A172 (cell line): ENCODE measurements around the gene OR52H1. TPM values are rescaled to one million over a fixed set of nuclear protein-coding genes. Genes with fewer than 3 reads are reported as not detected.

ENCODE experiments used
- DNase-seq: peaks from one replicate; pipeline ENCODE4 v3.0.0-alpha.2; 2015; ENCODE audit warnings: low spot score
- total RNA-seq: library from RNA; depleted of rRNA; stranded (reverse); fragments of >200 nt; shearing (Covaris generic); gene quantifications from 2 replicates; pipeline ENCODE4 v1.2.3, GENCODE V29; 2014; rRNA removed

Gene OR52H1
- total RNA-seq, 1 experiment from 2014 or later, result not detected

DNA sequence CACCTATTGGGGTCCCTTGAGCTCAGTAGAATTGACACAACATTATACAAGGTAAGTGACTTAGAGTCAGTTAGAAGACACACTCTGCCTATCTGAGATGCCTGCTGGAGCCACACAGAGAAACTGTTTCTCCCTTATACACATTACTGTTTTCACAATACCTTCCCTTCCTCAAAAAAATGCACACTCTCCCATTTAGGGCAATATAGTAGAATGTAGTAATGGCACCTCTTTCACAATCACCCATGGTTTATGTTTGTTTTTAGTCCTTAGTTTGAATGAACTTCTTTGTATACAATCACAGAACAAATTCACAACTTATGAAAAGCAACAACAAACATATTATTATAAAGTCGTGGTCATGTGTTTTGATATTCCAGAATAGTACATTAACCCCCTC, 14.3 kb downstream of the OR52H1 start:
- DNase-seq, result no peak

DNA sequence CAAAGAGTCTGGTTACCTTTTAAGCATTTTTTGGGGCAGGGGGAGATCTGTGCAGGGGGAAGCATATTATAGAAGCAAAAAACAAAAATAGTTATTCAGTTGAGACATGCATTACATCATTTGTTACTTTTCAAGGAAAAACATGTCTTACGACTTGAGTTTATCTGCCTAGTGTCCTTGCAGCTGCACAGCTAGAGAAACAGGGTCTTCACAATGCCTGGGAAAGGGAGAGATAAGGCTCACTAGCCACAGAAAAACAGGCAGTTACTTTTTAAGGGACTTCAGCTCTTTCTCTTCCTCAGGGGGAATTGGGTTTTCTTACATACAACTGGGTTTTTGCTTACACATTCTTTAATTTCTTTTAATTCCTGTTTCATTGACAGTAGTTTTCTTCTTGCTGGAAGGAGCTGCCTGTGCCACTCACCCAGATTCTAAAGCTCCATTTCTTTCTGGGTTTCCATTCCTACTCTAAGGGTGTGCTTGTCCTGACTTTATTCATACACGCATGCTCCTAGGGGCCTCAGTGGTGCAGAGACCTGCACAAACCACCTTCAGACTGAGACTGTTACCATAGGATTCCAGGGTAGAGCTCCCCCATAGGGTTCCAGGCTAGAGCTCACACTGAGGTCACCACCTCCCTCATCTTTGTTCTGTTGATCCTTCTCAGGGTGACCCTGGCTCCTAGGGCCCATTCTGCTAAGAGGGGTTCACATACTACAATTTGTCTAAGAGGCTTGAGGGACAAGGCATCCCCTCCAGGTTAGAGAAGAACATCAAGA, 17.1 kb downstream of the OR52H1 start:
- no peak for DNase-seq

DNA sequence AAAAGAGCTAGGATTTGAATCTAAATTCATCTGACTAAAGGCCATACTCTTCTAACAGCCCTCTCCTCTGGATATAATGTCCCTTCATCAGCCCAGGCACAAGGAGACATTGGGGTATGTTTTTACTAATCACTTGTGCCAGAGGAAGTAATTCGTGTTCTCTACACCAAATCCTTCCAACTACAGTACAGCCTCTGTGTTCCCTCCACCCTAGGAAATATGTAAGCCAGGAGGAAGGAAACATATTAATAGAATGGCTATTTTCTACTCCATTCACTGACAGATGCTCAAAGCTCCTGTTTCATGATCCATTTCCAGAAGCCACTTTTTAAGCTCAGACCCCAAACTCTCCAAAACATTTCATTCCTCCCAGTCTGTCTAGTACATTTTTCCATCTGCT, 19.8 kb downstream of the OR52H1 start:
- no peak for DNase-seq

DNA sequence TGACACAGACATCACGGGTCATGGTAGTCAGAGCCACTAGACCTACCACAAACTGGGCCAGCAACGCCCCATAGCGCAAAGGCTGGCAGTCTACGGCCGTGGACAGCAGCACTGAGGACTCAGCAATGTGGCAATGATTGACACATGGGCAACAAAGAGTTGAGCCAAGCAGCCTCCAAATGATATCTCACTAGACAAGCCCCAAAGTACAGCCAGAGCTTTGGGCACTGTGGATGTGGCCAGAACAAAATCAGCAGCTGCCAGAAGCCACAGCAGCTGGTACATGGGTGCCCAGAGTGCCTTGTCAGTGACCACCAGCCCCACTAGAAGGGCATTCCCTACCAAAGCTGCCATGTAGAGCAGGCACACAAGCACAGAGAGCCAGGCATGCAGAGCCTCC, 20.6 kb downstream of the OR52H1 start:
- DNase-seq, result no peak

DNA sequence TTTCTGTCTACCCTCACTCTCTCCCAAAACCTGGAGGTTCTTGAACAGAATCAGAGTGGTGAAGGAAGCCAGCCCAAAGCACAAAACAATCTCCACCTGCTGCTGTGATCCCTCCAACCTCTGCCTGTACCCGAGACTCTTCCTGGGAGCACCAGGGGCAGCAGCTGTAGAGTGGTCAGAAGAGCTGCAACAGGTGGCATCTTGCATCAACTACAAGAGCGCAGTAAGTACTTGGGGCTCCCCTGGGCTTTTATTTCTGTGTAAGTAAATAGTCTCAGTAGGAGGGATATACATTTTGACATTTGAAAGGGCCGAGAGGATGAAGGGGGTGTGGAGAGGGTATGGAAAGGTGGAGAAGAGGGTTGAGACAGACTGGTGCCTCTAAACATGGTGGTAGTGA, 23.6 kb downstream of the OR52H1 start:
- DNase-seq, result no peak

DNA sequence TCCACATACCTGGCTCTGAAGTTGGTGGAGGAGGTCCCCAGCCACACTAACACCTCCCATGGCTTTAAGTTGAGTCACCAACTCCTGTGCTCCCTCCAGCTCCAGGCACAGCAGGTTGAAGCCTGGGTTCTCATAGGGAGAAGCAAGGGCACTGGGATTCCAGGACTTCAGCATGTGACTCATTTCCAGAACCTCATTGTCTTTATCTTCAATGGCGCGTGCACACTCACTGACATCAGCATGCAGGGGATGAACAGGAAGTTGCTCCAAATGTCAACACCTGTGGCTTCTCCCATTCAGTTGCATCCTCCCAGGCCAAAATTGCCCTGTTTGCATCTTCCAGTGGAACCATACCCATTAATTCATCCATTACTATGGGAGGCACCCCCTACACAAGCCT, 26.0 kb downstream of the OR52H1 start:
- DNase-seq, result peak; percentile 34

DNA sequence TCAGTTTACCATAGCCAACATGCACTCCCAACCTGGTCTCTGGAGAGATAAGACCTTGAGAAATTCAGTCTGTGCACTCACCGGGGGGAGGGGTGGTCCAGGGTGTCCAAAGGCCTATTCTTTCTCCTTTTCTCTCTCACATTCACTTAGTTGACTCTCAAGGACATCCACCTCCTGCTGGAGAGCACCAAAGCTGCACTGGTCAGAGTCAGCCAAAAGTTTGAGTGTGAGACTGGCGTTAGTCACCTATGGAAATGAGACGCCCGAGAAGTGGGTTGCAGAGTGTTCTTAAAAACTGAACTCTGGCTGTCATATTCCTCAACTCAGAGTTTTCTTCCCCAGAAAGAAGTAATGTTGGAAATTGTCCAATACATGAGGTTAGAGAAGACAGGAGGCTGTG, 26.8 kb downstream of the OR52H1 start:
- no peak for DNase-seq

DNA sequence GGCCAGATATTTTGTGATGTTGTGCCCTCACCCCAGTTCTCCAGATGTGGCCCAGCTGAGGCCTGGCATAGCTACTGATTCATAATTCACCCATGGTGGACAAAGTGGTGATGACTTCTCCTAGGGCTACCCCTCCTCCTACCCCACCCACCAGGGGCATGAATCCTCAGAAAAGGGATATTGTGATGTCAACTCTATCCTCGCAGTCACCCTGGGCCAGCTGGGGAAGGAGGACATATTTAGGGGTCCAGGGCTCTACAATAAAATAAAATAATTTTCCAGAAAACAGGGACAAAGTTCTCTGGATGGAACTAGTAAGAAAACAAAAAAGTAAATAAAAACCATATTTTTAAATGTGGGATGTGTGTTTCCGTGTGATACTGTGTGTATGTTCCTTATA, 31.7 kb downstream of the OR52H1 start, which contains the start of gene UBQLNL:
Gene UBQLNL, minus strand, starts transcription at position 101 of the 400 bp plus-strand sequence. CDS start 258 bp downstream, outside the sequence.
- no peak for DNase-seq

DNA sequence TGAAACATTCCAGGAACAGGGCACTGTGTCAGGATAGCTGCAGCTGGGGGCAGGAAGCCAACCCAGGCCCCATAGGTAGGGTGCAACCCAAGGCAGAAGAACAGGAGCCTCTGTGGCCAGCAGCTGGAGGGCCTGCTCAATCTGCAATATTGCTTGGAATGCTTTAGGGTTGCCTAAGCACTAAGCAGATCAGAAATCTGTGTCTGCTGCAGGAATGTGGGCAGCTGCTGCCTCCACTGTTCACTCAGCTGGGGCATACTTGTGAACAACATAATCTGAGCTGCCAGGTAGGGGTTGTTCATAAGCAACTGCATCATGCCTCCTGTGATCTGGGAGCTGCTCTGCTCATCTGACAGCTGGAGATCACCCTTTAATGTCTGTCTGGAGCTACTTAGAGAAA, 33.5 kb downstream of the OR52H1 start:
- no peak for DNase-seq

DNA sequence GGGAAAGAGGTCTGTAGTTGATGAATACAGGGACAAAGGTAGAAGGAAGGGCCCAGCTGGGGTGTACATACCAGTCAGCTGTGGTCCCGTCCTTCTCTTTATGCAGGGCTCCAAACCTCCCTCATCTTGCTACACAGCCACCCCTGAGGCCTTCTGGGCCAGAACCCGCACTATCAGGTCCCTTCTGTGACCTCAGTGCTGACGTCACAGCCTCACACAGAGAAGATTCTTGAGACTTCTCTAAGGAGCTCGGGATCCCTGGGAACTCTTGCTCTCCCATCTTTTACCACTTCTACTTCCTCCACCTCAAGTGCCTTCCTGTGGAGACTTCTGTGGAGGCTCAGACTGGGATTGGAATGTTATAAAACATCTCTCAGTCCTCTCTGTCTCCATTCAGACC, 38.5 kb downstream of the OR52H1 start, which contains the start of gene UBQLN3:
Gene UBQLN3, minus strand, starts transcription at position 155 of the 400 bp plus-strand sequence. CDS start 399 bp downstream, outside the sequence.
- DNase-seq, result no peak

DNA sequence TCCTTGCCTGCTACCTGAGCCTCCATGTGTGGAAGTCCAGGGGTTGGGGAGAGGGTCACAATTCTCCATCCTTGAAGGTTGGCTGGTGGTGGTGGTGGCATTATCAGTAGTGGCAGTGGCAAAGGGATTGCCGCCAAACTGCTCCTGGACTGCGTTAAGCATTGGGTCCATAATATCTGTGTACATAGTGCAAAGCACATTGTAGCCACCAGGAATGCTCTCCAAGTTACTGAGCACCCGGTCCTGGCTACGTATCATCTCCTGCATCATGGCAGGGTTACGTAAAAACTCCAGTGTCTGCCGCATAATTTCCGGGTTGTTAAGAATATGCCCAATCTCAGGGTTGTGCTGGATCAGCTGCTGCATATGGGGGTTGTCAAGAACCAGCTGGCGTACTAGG, 39.7 kb downstream of the OR52H1 start:
- DNase-seq, result no peak

DNA sequence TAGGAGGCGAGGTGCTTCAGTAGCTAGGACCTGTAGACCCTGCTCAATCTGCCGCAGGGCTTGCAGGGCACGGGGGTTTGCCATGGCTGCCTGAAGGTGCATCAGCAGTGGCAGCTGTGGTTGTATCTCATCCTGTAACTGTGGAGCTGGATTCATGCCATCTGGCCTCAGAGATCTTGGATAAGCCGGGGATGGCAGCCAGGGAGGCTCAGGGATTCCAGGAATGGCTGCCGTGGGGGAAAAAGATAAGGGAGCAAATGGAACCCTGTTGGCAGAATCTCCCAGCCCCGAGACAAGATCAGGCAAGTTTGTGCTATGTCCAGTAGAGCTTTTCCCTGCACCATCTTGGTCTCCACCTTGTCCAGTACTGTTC, 40.4 kb downstream of the OR52H1 start:
- DNase-seq, result no peak

DNA sequence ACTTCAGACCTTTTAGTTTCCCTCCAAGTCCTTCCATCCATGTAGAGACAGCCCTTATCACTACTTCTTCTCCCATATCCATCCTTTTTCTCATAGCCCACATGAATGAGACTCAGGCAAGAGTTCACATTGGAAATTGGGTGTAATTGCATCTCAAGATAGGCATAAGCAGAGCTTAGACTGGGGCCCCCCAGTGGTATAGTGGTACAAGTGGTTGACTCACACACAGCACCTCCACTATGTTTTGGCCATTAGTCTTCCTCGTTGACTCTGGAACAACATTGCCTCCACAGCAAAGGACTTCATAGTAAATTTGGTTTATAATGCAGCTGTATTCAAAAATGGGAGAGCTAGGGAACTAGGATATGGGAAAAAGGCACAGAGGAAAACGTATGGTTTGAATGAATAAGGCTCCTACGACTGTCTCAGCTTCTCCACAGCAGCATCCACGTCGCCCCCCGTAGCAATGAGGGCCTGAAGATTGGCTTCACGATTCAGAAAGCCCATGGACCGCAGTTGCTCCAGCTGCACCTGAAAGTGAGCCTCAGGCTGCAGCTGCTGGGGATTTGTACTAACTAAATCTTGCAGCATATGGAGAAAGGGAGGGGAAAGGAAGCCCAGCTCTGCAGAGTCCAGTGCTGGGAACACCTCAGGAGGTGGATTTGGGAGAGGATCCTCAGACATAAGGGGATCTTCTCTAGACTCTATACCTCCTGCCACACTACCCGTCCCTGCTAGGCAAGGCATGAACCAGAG, 41.0 kb downstream of the OR52H1 start:
- DNase-seq, result no peak

DNA sequence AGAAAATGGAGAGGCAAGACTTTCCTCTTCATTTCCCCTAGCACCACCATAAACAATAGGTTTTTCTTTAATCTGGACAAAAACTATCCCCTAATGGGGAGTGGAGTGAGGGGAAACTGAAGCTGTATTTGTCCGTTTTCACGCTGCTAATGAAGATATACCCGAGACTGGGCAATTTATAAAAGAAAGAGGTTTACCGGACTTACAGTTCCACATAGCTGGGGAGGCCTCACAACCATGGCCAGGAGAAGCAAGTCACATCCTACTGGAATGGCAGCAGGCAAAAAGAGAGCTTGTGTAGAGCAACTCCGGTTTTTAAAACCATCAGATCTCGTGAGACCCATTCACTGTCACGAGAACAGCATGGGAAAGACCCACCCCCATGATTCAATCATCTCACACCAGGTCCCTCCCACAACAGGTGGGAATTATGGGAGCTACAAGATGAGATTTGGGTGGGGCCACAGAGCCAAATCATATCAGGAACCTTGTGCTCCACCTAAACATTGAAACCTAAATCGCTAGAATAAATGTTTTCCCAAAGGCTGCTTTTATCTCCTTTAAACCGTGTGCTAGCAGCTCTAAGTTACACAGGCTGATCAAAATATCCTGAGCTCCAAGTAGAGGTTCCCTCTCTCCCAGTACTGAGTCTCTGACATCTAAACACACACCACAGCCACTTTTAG, 42.8 kb downstream of the OR52H1 start:
- peak; percentile 71 for DNase-seq

DNA sequence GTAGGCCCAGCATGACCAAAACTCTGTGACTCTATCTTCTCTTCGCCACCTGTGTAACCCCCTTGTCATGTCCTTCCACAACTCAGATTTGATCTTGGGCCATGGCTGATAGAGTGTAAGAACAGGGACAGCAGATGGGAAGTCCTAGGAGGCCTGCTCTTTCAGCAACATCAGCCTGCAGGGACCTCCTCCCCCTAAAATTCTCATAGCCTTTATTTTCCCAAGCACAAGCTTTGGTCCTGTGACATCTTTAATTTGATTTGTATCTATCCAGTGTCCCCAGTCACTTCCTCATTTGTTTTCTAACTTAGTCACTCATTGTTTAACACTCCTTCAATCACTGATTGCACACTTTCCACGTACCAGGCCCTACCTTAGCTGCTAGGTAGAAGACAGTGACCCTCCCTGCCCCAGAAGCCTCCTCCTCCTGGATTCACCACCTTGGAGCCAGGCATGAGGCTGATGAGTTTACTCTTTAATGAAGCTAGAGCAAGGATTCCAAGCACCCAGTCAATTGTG, 43.9 kb downstream of the OR52H1 start:
- DNase-seq, result no peak

DNA sequence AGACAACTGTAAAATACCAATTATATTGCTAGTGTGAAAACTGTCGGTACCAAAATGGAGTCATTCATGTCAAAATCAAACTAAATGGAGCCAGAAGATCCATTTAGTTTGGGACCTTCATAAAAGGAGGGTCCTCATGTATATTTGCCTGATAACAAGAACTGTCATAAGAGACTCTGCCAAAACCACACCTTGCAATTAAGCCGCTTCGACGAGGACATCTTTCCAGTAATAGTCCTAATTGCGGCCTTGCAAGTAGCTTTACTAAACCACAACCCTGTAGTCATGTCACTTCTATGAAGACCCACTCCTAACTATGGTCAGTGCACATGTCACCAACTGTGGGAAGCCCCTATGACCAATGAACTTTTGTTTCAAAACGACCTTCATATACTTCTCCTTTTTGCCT, 47.9 kb downstream of the OR52H1 start:
- DNase-seq, result no peak

DNA sequence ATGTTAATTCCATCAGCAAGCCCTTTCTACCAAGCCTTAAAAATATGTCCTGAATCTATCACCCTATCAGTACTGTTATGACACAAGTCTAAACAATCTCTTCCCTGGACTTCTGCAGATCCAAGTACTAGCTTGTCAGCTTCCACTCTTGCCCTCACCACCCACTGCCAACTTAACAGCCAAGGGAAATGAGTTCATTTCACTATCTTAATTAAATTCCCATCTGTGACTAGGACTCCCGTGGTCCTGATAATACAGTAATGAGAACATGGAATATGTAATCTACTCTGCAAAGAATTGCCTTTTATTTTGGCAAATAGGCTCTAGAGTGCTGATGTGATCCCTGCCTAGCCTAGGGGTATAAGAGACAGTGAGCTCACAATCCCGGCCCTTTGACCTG, 48.7 kb downstream of the OR52H1 start:
- DNase-seq, result no peak

Other genes with a start within 250 kb of the OR52H1 start
- 11.3 and 12.8 TPM in 2 replicates for gene OR51B4, start 246.6 kb downstream of the OR52H1 start, total RNA-seq
- 0.29 and 1.5 TPM in 2 replicates for gene OR51B2, start 224.2 kb downstream of the OR52H1 start, total RNA-seq
- 17.4 and 17.7 TPM in 2 replicates for gene OR51B5, start 205.0 kb downstream of the OR52H1 start, total RNA-seq
- gene OR51B6, start 197.0 kb downstream of the OR52H1 start, total RNA-seq, result not detected in 2 replicates
- not detected in 2 replicates for gene OR51M1, start 164.7 kb downstream of the OR52H1 start, total RNA-seq
- gene OR51Q1, start 126.4 kb downstream of the OR52H1 start, total RNA-seq, result not detected in 2 replicates
- 0.55 TPM in 1 of 2 replicates, not detected in the other for gene OR51I1, start 107.0 kb downstream of the OR52H1 start, total RNA-seq
- gene OR51I2, start 99.2 kb downstream of the OR52H1 start, total RNA-seq, result not detected in 2 replicates
- not detected in 2 replicates for gene OR52D1, start 59.9 kb downstream of the OR52H1 start, total RNA-seq
- not detected in 2 replicates for gene UBQLN3, start 38.6 kb downstream of the OR52H1 start, total RNA-seq
- not detected in 2 replicates for gene UBQLNL, start 31.8 kb downstream of the OR52H1 start, total RNA-seq
- not detected in 2 replicates for gene OR52B6, start 32.3 kb upstream of the OR52H1 start, total RNA-seq
- gene TRIM6, start 48.1 kb upstream of the OR52H1 start, total RNA-seq, result 5.0 and 6.7 TPM in 2 replicates
- gene TRIM34, start 76.5 kb upstream of the OR52H1 start, total RNA-seq, result 13.8 and 18.4 TPM in 2 replicates
- gene TRIM5, start 136.5 kb upstream of the OR52H1 start, total RNA-seq, result 32.9 and 47.7 TPM in 2 replicates
- 34.9 and 43.0 TPM in 2 replicates for gene TRIM22, start 141.2 kb upstream of the OR52H1 start, total RNA-seq
- not detected in 2 replicates for gene OR56B1, start 187.9 kb upstream of the OR52H1 start, total RNA-seq
- gene OR52N4, start 205.7 kb upstream of the OR52H1 start, total RNA-seq, result not detected in 2 replicates
- gene OR52N5, start 234.8 kb upstream of the OR52H1 start, total RNA-seq, result not detected in 2 replicates
- not detected in 2 replicates for gene OR52N1, start 242.7 kb upstream of the OR52H1 start, total RNA-seq